VCaP (cell line): ENCODE measurements around the gene NFXL1.

Experiments used
- H3K27ac ChIP-seq: fragments of 450-650 bp; 2 replicates; pipeline ENCODE4 v1.5.1; 2017
- CTCF ChIP-seq: fragments of 450-650 bp; conservative IDR thresholded peaks from 2 replicates; pipeline ENCODE4 v1.5.1; 2017; ENCODE audit warnings: mild to moderate bottlenecking, moderate library complexity

NFXL1 gene

GRCh38 chr4:47829438-47829837 lies 84.9 kb downstream of the NFXL1 start:
- TF ChIP-seq CTCF, result no peak
- no peak overlapping the region for H3K27ac ChIP-seq

- TF ChIP-seq CTCF, result no peak
- no peak overlapping the region for H3K27ac ChIP-seq
These were observed 86.9 kb downstream of the NFXL1 start for GRCh38 chr4:47827343-47828047.

- H3K27ac ChIP-seq, result no peak overlapping the region
- no peak for TF ChIP-seq CTCF
These were observed 89.5 kb downstream of the NFXL1 start for GRCh38 chr4:47824840-47825239.

- H3K27ac ChIP-seq, result no peak overlapping the region
- TF ChIP-seq CTCF, result no peak
These were observed 95.2 kb downstream of the NFXL1 start for GRCh38 chr4:47819178-47819577.

- H3K27ac ChIP-seq, result no peak overlapping the region
- TF ChIP-seq CTCF, result no peak
These were observed 97.1 kb downstream of the NFXL1 start for GRCh38 chr4:47817275-47817674.

- TF ChIP-seq CTCF, result no peak
- no peak overlapping the region for H3K27ac ChIP-seq
These were observed 97.6 kb downstream of the NFXL1 start for GRCh38 chr4:47816748-47817147.

- no peak overlapping the region for H3K27ac ChIP-seq
- no peak for TF ChIP-seq CTCF
These were observed 99.6 kb downstream of the NFXL1 start for GRCh38 chr4:47814618-47815295.
